ENCODE data around the gene DPP10. TPM values are rescaled to one million over a fixed set of nuclear protein-coding genes. Genes with fewer than 3 reads are reported as not detected.
"Not testable (repeated sequence)": the region's sequence is repeated elsewhere in the genome, so short reads cannot be mapped to it uniquely, and the experiment has no call there.

Gene DPP10
- total and polyA plus RNA-seq, 10 of the 15 experiments (the other 5 are each of a cell fraction or from before 2014, with no cell fraction given) = not detected

- ChIA-PET CTCF (no interaction called here), RAD21 (ENCODE audit: unreplicated experiment) (no interaction called here), POLR2A (no interaction called here), SMC1A (ENCODE audit: uncharacterized antibody, unreplicated experiment) (no interaction called here)
- TF ChIP-seq KAT2A (conservative IDR thresholded peaks at IDR 0.05; ENCODE audit: control insufficient read depth, low read depth, low read length) (no peak), ZBTB33 (IDR thresholded peaks at IDR 0.05) (no peak), E2F4 (IDR thresholded peaks at IDR 0.05; ENCODE audit: low read depth, low read length) (no peak)
- no peak overlapping the region for H3K4me2 ChIP-seq (ENCODE audit: control insufficient read depth, insufficient read depth)
- no peak overlapping the region for H2AFZ ChIP-seq (ENCODE audit: control insufficient read depth, low read depth, low read length)
- no peak overlapping the region for H3K9ac ChIP-seq (ENCODE audit: control insufficient read depth, insufficient read depth, low read length)
- no peaks in the 10 kb centered on the region for H3K27me3 ChIP-seq (replicated peaks in 1 of 2; ENCODE audit: control insufficient read depth in 2 of 2, insufficient read depth in 2 of 2, low read length in 1 of 2)
- intact Hi-C loops (cut with micrococcal nuclease; ENCODE audit: unreplicated experiment) = no loop called here
- no peaks in the 10 kb centered on the region for H3K36me3 ChIP-seq (ENCODE audit: control insufficient read depth in 2 of 2, insufficient read depth in 2 of 2, low read length in 1 of 2)
- ATAC-seq (no peak), FAIRE-seq (no peak), DNase-seq (ENCODE audit: low read depth, low spot score) (no peak)
- no peaks in the 10 kb centered on the region for H3K9me3 ChIP-seq (replicated peaks; ENCODE audit: control insufficient read depth, insufficient read depth, low read length)
- no peaks in the 10 kb centered on the region for H4K20me1 ChIP-seq (ENCODE audit: control insufficient read depth, insufficient read depth)
- 5% methylated on average over 1 of the region's 1 CpG for WGBS (ENCODE audit: insufficient coverage, insufficient replicate concordance, low lambda C conversion rate, missing lambda C conversion rate)
- BruUV-seq (replicated peaks) = no TSS peak
- H3K79me2 ChIP-seq (ENCODE audit: control insufficient read depth, insufficient read depth, low read length) = no peaks in the 10 kb centered on the region
- H3K4me1 ChIP-seq (ENCODE audit: control insufficient read depth, insufficient read depth, low read length) = no peaks in the 10 kb centered on the region
- no peak overlapping the region for H3K4me3 ChIP-seq
- in situ Hi-C loops (cut with MboI) = no loop called here
- H3K27ac ChIP-seq (ENCODE audit: control insufficient read depth, insufficient read depth) = no peak overlapping the region
Measured at GRCh38 chr2:115427436-115427835, 985.0 kb downstream of the DPP10 start.

GRCh38 chr2:115440746-115441145, 998.3 kb downstream of the DPP10 start:
- H3K27ac ChIP-seq (ENCODE audit: control insufficient read depth, insufficient read depth); in situ Hi-C loops (cut with MboI); H3K9me3 ChIP-seq (replicated peaks; ENCODE audit: control insufficient read depth, insufficient read depth, low read length); H3K9ac ChIP-seq (ENCODE audit: control insufficient read depth, insufficient read depth, low read length); H3K4me1 ChIP-seq (ENCODE audit: control insufficient read depth, insufficient read depth, low read length); H4K20me1 ChIP-seq (ENCODE audit: control insufficient read depth, insufficient read depth); CTCF ChIA-PET; RAD21 ChIA-PET (ENCODE audit: unreplicated experiment); H3K27me3 ChIP-seq (replicated peaks in 1 of 2; ENCODE audit: control insufficient read depth in 2 of 2, insufficient read depth in 2 of 2, low read length in 1 of 2); FAIRE-seq; H3K79me2 ChIP-seq (ENCODE audit: control insufficient read depth, insufficient read depth, low read length); ATAC-seq; H3K4me3 ChIP-seq; H3K36me3 ChIP-seq (ENCODE audit: control insufficient read depth in 2 of 2, insufficient read depth in 2 of 2, low read length in 1 of 2); SMC1A ChIA-PET (ENCODE audit: uncharacterized antibody, unreplicated experiment); DNase-seq (ENCODE audit: low read depth, low spot score); BruUV-seq (replicated peaks); H2AFZ ChIP-seq (ENCODE audit: control insufficient read depth, low read depth, low read length); H3K4me2 ChIP-seq (ENCODE audit: control insufficient read depth, insufficient read depth); intact Hi-C loops (cut with micrococcal nuclease; ENCODE audit: unreplicated experiment); POLR2A ChIA-PET: not testable (repeated sequence)
- WGBS (ENCODE audit: insufficient coverage, insufficient replicate concordance, low lambda C conversion rate, missing lambda C conversion rate) = 32% methylated on average over 6 of the region's 6 CpGs

Data from GM12878 (cell line).